Sigmoid colon (tissue), 7 donors: Measurements from ENCODE around the gene IL1R2. TPM values are rescaled to one million over a fixed set of nuclear protein-coding genes. Genes with fewer than 3 reads are reported as not detected.
A peak's percentile ranks its signal among the peaks of the same experiment; 100 is the strongest.

ENCODE experiments used
- DNase-seq: peaks from one replicate; pipeline ENCODE4 v3.0.0-alpha.2; 2019
- H3K27ac ChIP-seq, 4 donors: fragments of 200-600 bp; sonication (generic); one replicate each; pipeline ENCODE4 v1.5.1; 2016 to 2019; ENCODE audit warnings: mild to moderate bottlenecking in 1 of 4
- H3K27me3 ChIP-seq, 3 donors: fragments of 200-600 bp; sonication (generic); one replicate each; pipeline ENCODE4 v1.5.1; 2019; ENCODE audit warnings: mild to moderate bottlenecking in 1 of 3
- H3K36me3 ChIP-seq, 4 donors: fragments of 200-600 bp; sonication (generic); one replicate each; pipeline ENCODE4 v1.5.1; 2016 to 2019
- H3K4me1 ChIP-seq, 4 donors: fragments of 200-600 bp; sonication (generic); one replicate each; pipeline ENCODE4 v1.5.1; 2017 to 2019
- H3K4me3 ChIP-seq, 4 donors: fragments of 200-600 bp; sonication (generic); one replicate each; pipeline ENCODE4 v1.5.1; 2017 to 2019; ENCODE audit warnings: mild to moderate bottlenecking in 2 of 4, moderate library complexity in 1 of 4
- H3K9me3 ChIP-seq, 4 donors: fragments of 200-600 bp in 3 of 4; sonication (generic) in 3 of 4; one replicate each; pipeline versions ENCODE4 v1.5.1 to v1.6.1; 2013 to 2019
- EP300 ChIP-seq, 4 donors: sonication (generic); formaldehyde crosslinking; IDR thresholded peaks; one replicate each; pipeline ENCODE4 v1.6.1; 2017; ENCODE audit warnings: antibody characterized with exemption in 4 of 4
- POLR2A ChIP-seq, 2 donors: fragments of 450-650 bp; IDR thresholded peaks; one replicate each; pipeline ENCODE4 v1.6.1; 2016; ENCODE audit warnings: antibody characterized with exemption in 2 of 2, mild to moderate bottlenecking in 2 of 2, moderate library complexity in 2 of 2
- POLR2AphosphoS5 ChIP-seq, 4 donors: sonication (generic); formaldehyde crosslinking; IDR thresholded peaks; one replicate each; pipeline ENCODE4 v1.6.1; 2017; ENCODE audit warnings: antibody characterized with exemption in 4 of 4
- WGBS, 2 donors: extraction: QIAGEN DNeasy Blood & Tissue Kit; methylation state at CpG; one replicate each; pipeline ENCODE4 v1.1.7; 2013; 5-methylcytosine and 5-hydroxymethylcytosine counted together
- intact Hi-C: fragments of 100-400 bp; cut with DNase I; formaldehyde crosslinking; loops from one replicate; pipeline ENCODE4 v1.15.1; 2023
- polyA plus RNA-seq, 3 donors: library from polyadenylated mRNA; stranded (reverse); fragments of 200-250 nt; gene quantifications; one replicate each; pipeline ENCODE4 v1.2.3, GENCODE V29; 2013
- total RNA-seq, 4 donors: library from RNA; depleted of rRNA; stranded (reverse); fragments of >200 nt; gene quantifications; one replicate each; pipeline ENCODE4 v1.1.0, GENCODE V29; 2016
- TF ChIP-seq, protein P1 (sequence below), 4 experiments: fragments of 450-650 bp in 3 of 4; fragments of 200-600 bp in 1 of 4; IDR thresholded peaks; one replicate each; pipeline ENCODE4 v1.5.1; 2016 to 2019; ENCODE audit warnings: antibody characterized with exemption in 4 of 4, mild to moderate bottlenecking in 3 of 4, moderate library complexity in 2 of 4
- donor health status: healthy with polysubstance abuse.
- donor health status: Bipolar disorder and iron deficiency.
- donor health status: healthy.

Gene IL1R2
- total and polyA plus RNA-seq, 7 donors = 3.0 to 26.4 (median 15.9) TPM

GRCh38 chr2:102053096-102053495 lies 61.3 kb downstream of the IL1R2 start:
- WGBS, 2 donors = 81 to 94% methylated on average over 8 of the region's 8 CpGs
- no peaks in the 10 kb centered on the region for H3K9me3 ChIP-seq
- peaks cover 0 to 44% (median 38%) of the 10 kb centered on the region in 4 donors for H3K4me1 ChIP-seq
- no peaks in the 10 kb centered on the region for H3K27me3 ChIP-seq
- intact Hi-C loops = loop anchor here (5.0 kb wide), 2 partner anchors 89 to 91 kb away; partner anchors contain the start of gene IL1R1
- H3K4me3 ChIP-seq = no peak overlapping the region
- no peak for DNase-seq
- TF ChIP-seq POLR2AphosphoS5 (IDR thresholded peaks at IDR 0.05) = no peak
- TF ChIP-seq, protein P1, sequence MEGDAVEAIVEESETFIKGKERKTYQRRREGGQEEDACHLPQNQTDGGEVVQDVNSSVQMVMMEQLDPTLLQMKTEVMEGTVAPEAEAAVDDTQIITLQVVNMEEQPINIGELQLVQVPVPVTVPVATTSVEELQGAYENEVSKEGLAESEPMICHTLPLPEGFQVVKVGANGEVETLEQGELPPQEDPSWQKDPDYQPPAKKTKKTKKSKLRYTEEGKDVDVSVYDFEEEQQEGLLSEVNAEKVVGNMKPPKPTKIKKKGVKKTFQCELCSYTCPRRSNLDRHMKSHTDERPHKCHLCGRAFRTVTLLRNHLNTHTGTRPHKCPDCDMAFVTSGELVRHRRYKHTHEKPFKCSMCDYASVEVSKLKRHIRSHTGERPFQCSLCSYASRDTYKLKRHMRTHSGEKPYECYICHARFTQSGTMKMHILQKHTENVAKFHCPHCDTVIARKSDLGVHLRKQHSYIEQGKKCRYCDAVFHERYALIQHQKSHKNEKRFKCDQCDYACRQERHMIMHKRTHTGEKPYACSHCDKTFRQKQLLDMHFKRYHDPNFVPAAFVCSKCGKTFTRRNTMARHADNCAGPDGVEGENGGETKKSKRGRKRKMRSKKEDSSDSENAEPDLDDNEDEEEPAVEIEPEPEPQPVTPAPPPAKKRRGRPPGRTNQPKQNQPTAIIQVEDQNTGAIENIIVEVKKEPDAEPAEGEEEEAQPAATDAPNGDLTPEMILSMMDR (IDR thresholded peaks at IDR 0.05) = no peak
- no peak for TF ChIP-seq POLR2A (IDR thresholded peaks at IDR 0.05)
- TF ChIP-seq EP300 (IDR thresholded peaks at IDR 0.05) = no peak
- H3K27ac ChIP-seq = peak overlapping the region; percentile 76 to 89 (median 82)
- no peaks in the 10 kb centered on the region for H3K36me3 ChIP-seq

DNA sequence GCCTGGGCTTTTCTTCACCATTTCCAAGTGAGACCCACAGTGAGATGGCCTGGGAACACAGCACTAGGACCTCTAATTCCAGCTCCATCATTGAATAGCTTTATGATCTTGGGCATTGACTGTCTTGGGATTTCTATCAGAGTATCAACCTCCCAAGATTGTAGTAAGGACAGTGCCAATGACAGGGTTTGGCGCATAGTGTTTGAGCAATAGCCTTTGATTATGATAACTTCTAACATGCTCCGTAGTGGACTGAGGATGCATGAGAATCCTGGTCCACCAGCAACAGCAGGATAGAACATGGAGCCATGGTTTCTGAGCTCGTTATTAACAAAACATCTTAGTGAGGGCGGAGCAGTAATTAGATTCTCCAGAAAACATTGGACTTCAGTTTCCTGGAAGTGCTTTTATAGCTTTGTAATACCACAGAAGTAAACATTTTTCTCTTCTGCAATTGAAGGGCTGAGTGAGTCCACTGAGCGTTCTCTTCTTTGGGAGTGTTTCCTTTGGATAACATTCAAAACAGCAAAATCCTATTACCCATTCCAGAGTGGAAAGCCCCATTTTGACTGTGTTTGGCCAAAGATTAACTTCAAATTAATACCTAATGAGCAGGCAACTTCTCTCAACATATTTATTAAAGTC lies 63.7 kb downstream of the IL1R2 start:
- 58 to 67% methylated on average over 5 of the region's 5 CpGs for WGBS, 2 donors
- Histone ChIP-seq H3K9me3 (no peaks in the 10 kb centered on the region), H3K36me3 (no peaks in the 10 kb centered on the region), H3K4me1 (peaks cover 0 to 43% (median 35%) of the 10 kb centered on the region in 4 donors), H3K4me3 (no peak overlapping the region), H3K27ac (peak overlapping the region in 3 of 4 donors; percentile 1 to 37 (median 8)), H3K27me3 (no peaks in the 10 kb centered on the region)
- DNase-seq = no peak
- no peak for TF ChIP-seq POLR2A (IDR thresholded peaks at IDR 0.05)
- TF ChIP-seq, protein P1 (IDR thresholded peaks at IDR 0.05) = no peak
- no peak for TF ChIP-seq EP300 (IDR thresholded peaks at IDR 0.05)
- no peak for TF ChIP-seq POLR2AphosphoS5 (IDR thresholded peaks at IDR 0.05)
- intact Hi-C loops = no loop called here

DNA sequence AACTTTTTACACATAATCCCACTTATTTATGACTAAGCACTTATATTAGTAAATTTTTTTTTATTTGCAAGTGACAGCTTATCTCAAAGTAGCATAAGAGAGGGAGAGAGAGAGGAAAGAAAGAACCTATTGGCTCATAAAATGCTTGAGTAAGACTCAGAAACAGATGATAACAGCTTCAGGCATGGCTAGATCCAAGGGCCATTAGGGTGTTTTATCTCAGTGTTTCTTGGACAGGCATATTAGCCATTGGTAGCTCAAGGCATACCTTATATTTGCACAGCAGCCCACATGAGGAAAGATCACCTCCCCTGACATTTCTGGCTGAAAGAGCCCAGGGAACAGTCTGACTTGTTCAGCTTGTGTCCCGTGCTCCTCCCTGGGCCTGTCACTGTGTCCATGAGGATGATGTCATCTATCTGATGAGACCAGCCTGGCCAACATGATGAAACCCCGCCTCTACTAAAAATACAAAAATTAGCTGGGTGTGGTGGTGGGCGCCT lies 64.4 kb downstream of the IL1R2 start:
- WGBS, 2 donors = 88 to 89% methylated on average over 3 of the region's 3 CpGs
- Histone ChIP-seq H3K27ac (peak overlapping the region; percentile 1 to 37 (median 10)), H3K4me1 (peaks cover 0 to 40% (median 34%) of the 10 kb centered on the region in 4 donors), H3K27me3 (no peaks in the 10 kb centered on the region), H3K4me3 (no peak overlapping the region), H3K36me3 (no peaks in the 10 kb centered on the region), H3K9me3 (no peaks in the 10 kb centered on the region)
- TF ChIP-seq POLR2AphosphoS5 (IDR thresholded peaks at IDR 0.05) (peak in 1 of 4 donors; percentile 23), POLR2A (IDR thresholded peaks at IDR 0.05) (no peak)
- no peak for DNase-seq
- intact Hi-C loops = no loop called here

DNA sequence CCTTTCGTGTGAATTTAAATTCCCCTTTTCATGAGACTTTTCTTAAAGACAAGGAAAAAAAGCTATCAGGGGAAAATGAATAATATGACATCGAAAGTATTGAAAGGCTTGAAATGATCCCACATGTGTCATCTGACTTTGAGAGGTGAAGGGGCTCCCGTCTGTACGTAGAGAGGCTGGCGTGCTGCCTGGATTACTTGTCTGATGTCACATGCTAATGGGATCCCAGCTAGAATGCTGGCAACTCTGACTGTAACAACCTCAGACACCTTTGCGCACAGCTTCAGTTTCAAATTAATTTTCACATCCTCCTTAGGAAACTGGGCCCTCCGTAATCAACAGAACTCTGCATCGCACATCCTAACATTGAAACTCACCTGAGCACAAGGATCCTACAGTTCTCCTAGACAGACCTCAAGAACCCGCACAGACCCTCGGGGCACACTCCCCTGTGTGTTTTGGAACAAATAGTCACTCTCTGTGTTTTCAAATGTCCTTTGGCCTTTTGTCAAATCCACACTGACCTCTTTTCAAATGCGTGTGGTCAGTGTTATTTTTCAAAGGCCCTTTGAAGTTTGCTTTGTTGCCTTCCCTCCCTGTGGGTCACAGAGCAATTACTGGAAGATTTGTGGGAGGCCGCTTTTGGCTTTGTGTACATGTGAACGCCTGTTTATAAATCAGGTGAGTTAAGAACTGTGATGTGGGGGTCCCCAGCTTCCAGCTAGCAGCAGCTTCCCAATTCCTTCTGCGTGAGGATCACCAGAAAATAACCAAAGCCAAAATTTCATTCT lies 65.9 kb downstream of the IL1R2 start:
- Histone ChIP-seq H3K9me3 (no peaks in the 10 kb centered on the region), H3K36me3 (no peaks in the 10 kb centered on the region), H3K4me3 (no peak overlapping the region), H3K4me1 (peaks cover 0 to 40% (median 34%) of the 10 kb centered on the region in 4 donors), H3K27ac (peak overlapping the region in 2 of 4 donors; percentile 16 to 31), H3K27me3 (no peaks in the 10 kb centered on the region)
- intact Hi-C loops = no loop called here
- 81 to 83% methylated on average over 14 of the region's 14 CpGs for WGBS, 2 donors
- DNase-seq = no peak
- TF ChIP-seq POLR2A (IDR thresholded peaks at IDR 0.05) (no peak), EP300 (IDR thresholded peaks at IDR 0.05) (no peak), POLR2AphosphoS5 (IDR thresholded peaks at IDR 0.05) (no peak)
- TF ChIP-seq, protein P1 (IDR thresholded peaks at IDR 0.05) = no peak

DNA sequence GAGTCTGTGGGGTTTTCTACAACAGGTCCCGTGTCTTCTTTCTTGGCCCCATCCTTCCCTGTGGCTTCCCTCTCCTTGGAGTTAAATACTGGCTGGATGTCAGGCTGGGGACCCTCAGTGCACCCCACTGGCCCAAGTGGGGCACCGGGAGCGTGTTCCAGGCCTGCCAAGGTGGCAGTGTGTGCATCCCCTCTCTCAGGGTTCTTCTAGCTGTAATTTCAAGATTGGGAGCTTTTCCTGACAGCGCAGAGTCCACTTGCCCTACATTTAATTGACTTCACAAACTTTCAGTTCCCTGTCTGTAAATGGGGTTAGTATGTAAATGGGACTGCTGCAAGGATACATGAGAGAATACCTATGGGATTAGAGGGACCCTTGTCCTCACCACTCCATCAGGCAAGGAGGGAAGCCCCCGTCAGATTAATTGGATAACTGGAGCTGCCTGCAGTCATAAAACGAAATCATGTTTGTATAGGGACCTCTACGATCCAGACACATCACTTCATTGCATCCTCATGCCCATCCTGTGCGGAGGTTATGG lies 66.6 kb downstream of the IL1R2 start:
- 73 to 89% methylated on average over 8 of the region's 8 CpGs for WGBS, 2 donors
- no peak for DNase-seq
- Histone ChIP-seq H3K4me1 (peaks cover 0 to 42% (median 39%) of the 10 kb centered on the region in 4 donors), H3K27me3 (no peaks in the 10 kb centered on the region), H3K9me3 (no peaks in the 10 kb centered on the region), H3K36me3 (no peaks in the 10 kb centered on the region), H3K27ac (peak overlapping the region in 2 of 4 donors; percentile 16 to 31), H3K4me3 (no peak overlapping the region)
- intact Hi-C loops = no loop called here
- TF ChIP-seq POLR2A (IDR thresholded peaks at IDR 0.05) (no peak), EP300 (IDR thresholded peaks at IDR 0.05) (no peak), POLR2AphosphoS5 (IDR thresholded peaks at IDR 0.05) (no peak)
- TF ChIP-seq, protein P1 (IDR thresholded peaks at IDR 0.05) = no peak
